GM21381 (cell line): ENCODE data around the gene CCDC141.

ENCODE experiments used
- ATAC-seq: cut with Tn5 transposase; IDR thresholded peaks from one replicate; pipeline ENCODE4 v1.9.1; 2021; ENCODE audit warnings: mild to moderate bottlenecking, moderate library complexity; ENCODE audit not compliant: unreplicated experiment

The CCDC141 gene

GRCh38 chr2:178915423-178916173 lies 134.3 kb downstream of the CCDC141 start:
- ATAC-seq = no peak

DNA sequence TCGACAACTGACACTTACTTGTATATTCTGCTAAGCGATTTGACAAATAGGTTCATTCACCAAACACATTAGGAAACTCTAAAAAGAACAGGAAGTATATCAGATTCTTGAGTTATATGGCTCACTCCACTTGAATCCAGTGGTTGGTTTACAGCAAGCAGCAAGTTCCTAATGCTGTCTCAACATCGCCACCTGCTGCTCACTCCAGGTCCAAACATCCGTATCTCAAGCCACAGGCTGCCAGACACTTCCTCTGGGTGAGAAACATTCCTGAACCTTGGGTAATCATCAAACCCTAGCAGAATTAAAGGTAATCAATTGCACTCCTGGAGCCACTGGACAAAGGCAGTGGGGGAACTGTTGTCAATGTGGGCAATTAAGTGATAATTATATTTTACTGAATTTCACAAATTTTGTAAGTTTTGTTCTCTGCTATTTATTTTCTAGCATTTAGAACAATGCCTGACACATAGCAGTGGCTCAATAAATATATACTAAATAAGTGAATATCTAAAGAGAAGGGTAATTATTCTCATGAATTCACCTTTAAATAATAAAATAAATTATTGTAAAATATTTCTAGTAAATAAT lies 135.6 kb downstream of the CCDC141 start:
- no peak for ATAC-seq

- ATAC-seq = no peak
These were observed 136.9 kb downstream of the CCDC141 start for GRCh38 chr2:178913049-178913441.

DNA sequence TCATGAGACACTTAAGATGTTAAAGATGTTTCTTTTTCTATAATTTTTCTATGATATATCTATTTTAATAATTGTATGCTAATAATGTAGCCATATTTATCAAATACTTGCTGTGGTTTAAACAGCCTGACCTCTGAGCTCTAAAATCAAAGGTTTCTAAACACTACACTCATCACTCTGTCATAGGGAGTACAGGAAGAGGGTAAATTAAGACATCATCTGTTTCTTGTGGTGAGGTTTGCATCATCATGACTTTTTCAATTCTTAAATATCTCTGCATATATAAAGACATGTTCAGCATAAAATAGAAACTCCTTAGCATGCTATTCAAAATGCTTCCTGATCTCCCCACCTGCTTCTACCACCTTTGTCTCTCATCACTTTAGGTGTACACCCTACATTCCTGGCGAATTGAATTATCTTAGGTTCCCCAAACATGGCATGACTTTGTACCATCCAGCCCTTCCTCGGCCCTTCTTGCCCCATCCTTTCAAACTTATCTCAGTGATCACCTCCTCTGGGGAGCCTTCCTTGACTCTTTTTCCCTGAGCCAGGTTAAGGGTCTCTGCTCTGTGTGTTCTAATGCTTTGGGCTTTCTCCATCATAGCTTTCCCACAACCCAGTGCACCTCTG lies 137.4 kb downstream of the CCDC141 start:
- no peak for ATAC-seq

- no peak for ATAC-seq
These were observed 138.9 kb downstream of the CCDC141 start for GRCh38 chr2:178911039-178911438.

GRCh38 chr2:178910005-178910404 lies 139.9 kb downstream of the CCDC141 start:
- no peak for ATAC-seq

DNA sequence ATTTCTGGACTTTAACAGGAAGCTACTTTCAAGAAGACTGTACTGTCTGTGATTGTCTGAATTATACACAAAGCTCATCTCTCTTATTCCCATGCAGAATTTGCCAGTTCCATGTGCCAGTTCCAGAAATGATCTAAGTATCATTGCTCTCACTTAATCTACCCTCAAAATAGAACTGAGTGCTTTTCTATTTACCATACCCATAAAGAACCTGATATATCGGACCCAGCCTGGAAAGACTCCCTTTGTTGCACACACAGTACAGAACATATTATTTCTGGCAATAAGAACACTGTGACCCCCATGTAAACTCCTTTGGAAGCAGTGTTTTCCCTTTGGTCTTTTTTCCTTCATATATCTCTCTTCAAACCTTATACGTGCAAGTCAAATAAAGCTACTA lies 140.4 kb downstream of the CCDC141 start:
- ATAC-seq = no peak

DNA sequence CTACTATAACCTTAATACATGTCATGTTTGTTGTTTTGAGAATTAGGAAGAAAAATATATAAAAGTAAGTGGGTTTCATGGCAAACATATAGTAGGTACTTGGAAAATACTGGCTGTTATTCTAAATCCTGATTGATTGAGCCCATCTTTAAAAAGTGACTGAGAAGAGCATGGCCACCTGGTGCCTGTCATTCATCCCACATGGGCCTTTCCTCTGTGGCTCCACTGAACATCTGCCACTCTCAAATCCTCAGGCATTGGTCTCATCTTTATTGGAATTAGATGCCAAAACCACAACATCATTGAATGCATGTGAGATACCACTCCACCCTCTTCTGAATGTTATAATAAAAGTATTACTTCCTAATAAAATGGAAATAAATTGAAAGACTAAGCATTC lies 141.1 kb downstream of the CCDC141 start:
- ATAC-seq = no peak

DNA sequence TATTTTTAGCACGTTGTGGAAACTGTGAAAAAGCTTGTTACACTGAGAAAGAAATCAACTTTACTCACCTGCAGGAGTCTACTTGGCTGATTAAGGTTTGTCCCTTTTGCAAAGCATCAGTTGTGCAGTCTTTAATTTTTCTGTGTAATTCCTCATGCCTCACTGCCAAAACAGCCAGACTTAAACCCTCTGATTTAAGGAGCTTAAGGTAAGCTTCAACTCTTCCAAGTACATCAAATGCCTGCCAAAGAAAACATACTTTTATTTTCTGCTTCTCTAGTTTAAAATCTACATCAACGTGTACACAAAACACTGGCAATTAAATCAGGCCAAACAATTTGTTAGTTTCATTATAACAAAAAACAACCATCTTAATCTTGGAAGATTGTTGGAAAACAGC lies 144.7 kb downstream of the CCDC141 start:
- ATAC-seq = no peak

DNA sequence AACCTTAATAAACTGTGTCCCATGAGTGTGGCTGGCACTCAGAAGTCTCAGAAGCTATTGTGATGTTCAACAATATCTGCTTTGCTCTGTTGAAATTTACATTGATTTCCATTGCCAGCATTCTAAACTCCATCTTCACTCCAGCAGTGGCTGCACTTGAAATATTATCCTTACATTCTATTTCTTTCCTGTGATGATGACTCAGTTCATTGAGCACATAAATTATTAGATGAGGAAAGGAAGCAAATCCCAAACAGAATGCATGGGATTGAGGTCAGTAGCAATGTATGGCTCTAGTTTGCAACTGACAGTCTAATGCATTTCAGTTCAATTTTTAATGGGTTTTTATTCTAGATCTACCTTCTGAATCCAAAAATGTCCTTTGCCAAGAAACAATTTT lies 150.3 kb downstream of the CCDC141 start:
- no peak for ATAC-seq

DNA sequence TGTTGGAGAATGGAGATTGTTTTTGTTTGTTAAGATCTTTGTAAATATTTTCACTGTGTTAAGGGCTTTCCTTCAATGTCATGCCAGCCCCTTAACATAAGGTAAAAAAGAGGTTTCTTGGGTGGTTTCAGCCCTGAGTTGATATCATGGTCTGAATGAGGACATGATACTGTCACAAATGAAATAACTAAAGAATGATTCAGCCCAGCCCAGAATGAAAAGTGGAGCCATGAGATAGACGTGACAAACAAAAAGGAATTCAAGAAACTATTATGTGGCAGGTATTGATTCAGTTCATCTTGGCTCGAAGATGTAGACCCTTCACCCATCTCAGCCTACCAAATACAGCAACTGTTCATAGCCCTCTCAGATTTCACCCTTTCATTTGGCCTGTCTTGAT lies 154.1 kb downstream of the CCDC141 start:
- ATAC-seq = no peak

DNA sequence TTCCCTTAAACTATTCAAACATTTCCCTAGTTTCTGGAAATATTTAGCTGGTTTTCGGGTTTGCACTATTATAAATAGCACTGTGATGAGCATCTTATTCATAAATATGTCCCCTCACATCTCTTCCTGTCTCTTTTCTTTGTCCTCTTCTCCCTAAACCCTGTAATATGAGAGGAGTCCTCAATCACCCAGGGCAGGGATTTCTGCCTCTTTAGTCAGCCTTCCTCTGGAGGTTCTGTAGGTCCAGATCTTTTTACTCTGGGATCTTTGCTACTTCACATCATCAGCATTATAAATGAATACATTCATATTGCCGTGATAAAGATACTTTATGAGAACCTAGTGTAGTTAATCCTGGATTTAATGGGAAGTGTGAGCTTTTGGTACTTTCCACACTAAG lies 154.8 kb downstream of the CCDC141 start:
- ATAC-seq = no peak

- no peak for ATAC-seq
These were observed 156.9 kb downstream of the CCDC141 start for GRCh38 chr2:178892751-178893625.

GRCh38 chr2:178891959-178892485 lies 157.9 kb downstream of the CCDC141 start:
- no peak for ATAC-seq

- peak; percentile 82 for ATAC-seq
These were observed 158.5 kb downstream of the CCDC141 start for GRCh38 chr2:178891265-178891958.

DNA sequence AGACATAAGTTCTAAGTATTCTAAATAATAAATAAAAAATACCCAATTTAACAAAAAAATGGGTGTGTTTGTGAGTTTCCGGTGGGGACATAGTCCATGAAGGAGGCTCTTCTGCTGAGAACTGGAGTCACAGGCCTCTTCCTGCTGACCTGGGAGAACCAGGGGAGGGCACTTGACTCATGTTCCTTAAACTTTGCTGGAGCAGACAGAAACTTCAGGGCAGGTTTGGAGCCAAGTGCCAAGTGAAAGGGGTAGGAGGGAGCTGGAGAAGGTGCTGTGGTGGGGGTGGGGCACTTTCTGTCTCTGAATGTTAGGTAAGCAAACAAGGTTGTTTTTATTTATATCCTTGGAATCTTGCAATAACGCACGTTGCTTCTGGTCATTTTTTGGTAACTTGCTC lies 163.9 kb downstream of the CCDC141 start:
- ATAC-seq = no peak

DNA sequence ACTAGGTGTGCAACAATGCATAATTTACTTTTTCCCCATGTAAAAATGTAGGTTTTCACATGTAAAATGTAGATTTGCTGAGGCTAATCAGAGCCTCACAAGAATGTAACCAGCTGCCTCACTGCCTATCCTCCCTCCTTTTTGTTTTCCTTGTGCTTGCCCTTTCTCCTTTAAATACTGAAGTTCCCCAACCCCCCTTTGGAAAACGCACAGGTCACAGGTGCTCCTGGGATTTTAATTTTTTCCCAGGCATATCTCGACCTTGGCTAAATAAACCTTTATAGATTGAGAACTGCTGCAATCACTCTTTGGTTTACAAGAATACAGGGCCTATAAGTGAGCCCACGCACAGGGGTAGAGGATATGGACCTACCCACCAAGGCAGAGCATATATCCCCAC lies 165.5 kb downstream of the CCDC141 start:
- no peak for ATAC-seq

DNA sequence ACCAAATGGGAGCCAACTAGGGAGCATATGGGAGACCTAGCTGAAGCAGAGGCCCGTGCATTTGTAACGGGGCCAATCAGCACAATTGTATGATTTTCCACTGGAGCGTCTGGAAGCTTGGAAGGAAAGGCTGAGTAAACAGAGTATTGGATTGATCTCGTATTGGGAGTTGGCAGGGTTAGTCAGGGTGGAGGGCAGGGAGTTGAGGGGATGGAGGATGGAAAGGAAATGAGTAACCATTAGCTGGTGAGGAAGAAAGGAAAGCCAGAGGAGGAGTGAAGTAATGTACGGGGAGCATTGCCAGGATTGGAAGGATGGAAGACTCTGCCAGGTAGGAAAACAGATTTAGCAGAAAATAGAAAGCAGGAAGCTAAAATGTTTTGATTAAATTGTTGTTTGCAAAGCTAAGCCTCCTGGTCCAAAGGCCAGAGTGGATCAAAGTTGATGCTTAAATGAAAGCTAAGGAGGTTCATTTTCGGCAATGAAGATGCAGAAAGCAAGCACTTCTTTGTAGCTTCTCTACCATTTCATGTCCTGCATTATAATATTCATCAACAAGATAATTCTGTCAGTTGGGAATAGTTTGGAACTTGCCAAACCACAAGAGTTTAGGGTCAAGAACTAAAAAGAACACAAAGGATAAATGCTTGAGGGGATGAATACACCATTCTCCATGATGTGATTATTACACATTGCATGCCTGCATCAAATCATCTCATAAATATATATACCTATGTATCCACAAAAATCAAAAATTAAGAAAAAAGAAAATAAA lies 167.1 kb downstream of the CCDC141 start:
- no peak for ATAC-seq

DNA sequence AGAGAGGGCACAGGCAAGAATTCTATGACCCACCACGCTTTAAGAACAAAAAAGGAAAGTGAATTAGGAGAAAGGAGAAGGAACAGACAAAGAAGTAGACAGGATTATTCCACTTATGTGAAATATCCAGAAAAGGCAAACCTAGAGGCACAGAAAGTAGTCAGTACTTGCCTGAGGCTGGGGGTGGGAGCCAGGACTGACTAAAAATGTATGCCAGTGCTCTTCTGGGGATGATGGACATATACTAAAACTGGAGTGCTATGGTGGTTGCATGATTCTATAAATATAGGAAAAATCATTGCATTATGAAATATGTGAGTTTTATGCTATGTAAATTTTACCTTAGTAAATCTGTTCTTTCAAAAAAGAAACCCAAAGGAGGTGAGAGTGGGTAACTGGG lies 168.9 kb downstream of the CCDC141 start:
- no peak for ATAC-seq

DNA sequence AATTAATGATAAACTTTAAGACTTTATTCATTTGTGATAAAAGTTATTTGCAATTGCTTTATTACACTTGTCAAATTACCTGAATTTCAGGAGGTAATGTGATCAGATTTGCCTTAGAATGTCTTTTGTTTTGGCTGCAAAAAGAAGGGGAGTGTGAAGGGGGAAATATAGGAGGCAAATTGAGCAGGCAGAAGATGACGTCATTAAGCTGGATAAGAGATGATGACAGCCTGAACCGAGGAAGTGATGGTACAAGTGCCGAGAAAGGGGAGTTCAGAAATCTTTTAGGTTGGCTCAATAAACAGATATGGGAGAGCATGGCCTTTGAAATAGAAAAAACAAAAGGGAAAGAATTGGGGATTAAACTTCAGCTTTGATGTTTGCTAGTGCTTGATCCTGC lies 169.7 kb downstream of the CCDC141 start:
- ATAC-seq = no peak
